Parathyroid adenoma (tissue), 2 donors: ENCODE results near the gene REPIN1.

Experiments used
- H2AFZ ChIP-seq: fragments of 300-600 bp; sonication (generic); one replicate; pipeline ENCODE4 v1.7.0; 2017; ENCODE audit warnings: antibody characterized with exemption, mild to moderate bottlenecking
- H3K27ac ChIP-seq: fragments of 300-600 bp; sonication (generic); one replicate; pipeline ENCODE4 v1.7.0; 2017
- H3K27me3 ChIP-seq: fragments of 300-600 bp; sonication (generic); one replicate; pipeline ENCODE4 v1.7.0; 2017; ENCODE audit warnings: low read length; ENCODE audit not compliant: control insufficient read depth, insufficient read depth
- H3K36me3 ChIP-seq: fragments of 300-600 bp; sonication (generic); one replicate; pipeline ENCODE4 v1.7.0; 2017; ENCODE audit warnings: low read length; ENCODE audit not compliant: control insufficient read depth, insufficient read depth
- H3K4me1 ChIP-seq: fragments of 300-600 bp; sonication (generic); one replicate; pipeline ENCODE4 v1.7.0; 2017; ENCODE audit warnings: control low read depth
- H3K4me2 ChIP-seq: fragments of 300-600 bp; sonication (generic); one replicate; pipeline ENCODE4 v1.7.0; 2017; ENCODE audit warnings: low read length
- H3K4me3 ChIP-seq: fragments of 300-600 bp; sonication (generic); one replicate; pipeline ENCODE4 v1.7.0; 2017; ENCODE audit warnings: low read depth, low read length
- H3K79me2 ChIP-seq: fragments of 300-600 bp; sonication (generic); one replicate; pipeline ENCODE4 v1.7.0; 2017; ENCODE audit warnings: control low read depth
- H3K9ac ChIP-seq: fragments of 300-600 bp; sonication (generic); one replicate; pipeline ENCODE4 v1.7.0; 2017; ENCODE audit warnings: mild to moderate bottlenecking
- H3K9me3 ChIP-seq: fragments of 300-600 bp; sonication (generic); one replicate; pipeline ENCODE4 v1.7.0; 2017; ENCODE audit warnings: low read length; ENCODE audit not compliant: control insufficient read depth
- CTCF ChIP-seq: fragments of 300-600 bp; sonication (generic); IDR thresholded peaks from one replicate; pipeline ENCODE4 v1.7.0; 2017; ENCODE audit warnings: antibody characterized with exemption, mild to moderate bottlenecking
- donor health status: primary hyperparathyroidism.

Gene REPIN1

GRCh38 chr7:150381096-150381495, 12.5 kb downstream of the REPIN1 start:
- no peaks in the 10 kb centered on the region for H3K9me3 ChIP-seq
- H3K4me3 ChIP-seq = no peak overlapping the region
- no peaks in the 10 kb centered on the region for H3K4me1 ChIP-seq
- no peak overlapping the region for H3K4me2 ChIP-seq
- no peaks in the 10 kb centered on the region for H3K36me3 ChIP-seq
- no peaks in the 10 kb centered on the region for H3K27me3 ChIP-seq
- no peak overlapping the region for H3K9ac ChIP-seq
- TF ChIP-seq CTCF = no peak
- H3K79me2 ChIP-seq = no peaks in the 10 kb centered on the region
- H2AFZ ChIP-seq = no peak overlapping the region
- H3K27ac ChIP-seq = no peak overlapping the region

- H3K27ac ChIP-seq = no peak overlapping the region
- no peak overlapping the region for H3K9ac ChIP-seq
- no peak overlapping the region for H3K4me3 ChIP-seq
- no peaks in the 10 kb centered on the region for H3K27me3 ChIP-seq
- no peaks in the 10 kb centered on the region for H3K9me3 ChIP-seq
- no peaks in the 10 kb centered on the region for H3K36me3 ChIP-seq
- H3K4me2 ChIP-seq = no peak overlapping the region
- H2AFZ ChIP-seq = no peak overlapping the region
- H3K4me1 ChIP-seq = no peaks in the 10 kb centered on the region
- no peak for TF ChIP-seq CTCF
- H3K79me2 ChIP-seq = no peaks in the 10 kb centered on the region
These were observed 13.1 kb downstream of the REPIN1 start for GRCh38 chr7:150381785-150382122.

DNA sequence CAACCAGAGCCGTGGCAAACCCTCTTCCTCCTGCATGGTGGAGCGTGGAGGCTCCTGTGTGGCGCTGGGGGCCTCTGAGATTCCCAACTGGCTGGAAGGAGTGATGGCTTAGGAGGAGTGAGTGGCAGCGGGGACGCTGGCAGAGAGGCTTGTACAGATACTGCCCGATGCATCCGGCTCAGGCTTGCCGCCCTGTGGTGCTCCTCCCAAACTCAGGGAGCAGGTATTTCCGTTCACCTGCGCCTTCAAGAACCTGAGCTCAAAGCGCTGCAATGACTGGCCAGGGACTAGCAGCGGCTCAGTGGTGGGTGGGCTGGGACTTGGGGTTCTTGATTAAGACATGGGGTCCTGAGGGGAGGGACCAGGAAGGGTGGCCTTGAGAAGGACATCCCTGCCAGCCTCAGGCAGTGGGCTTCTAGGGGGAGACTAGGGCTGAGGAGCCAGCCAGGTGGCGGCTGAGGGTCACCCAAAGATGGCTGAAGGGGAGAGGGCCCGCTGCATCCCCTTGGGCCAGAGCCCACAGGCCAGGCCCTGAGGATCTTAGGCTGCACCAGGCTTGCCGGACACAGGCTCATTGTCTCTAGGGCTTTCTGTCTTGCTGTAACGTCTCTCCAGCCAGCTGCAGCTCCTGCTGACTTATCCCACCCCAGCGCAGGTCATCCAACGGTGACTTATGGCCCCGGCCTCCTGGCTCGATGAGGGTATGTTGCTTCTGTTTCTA, 13.7 kb downstream of the REPIN1 start:
- no peak overlapping the region for H3K9ac ChIP-seq
- H3K79me2 ChIP-seq = no peaks in the 10 kb centered on the region
- no peaks in the 10 kb centered on the region for H3K27me3 ChIP-seq
- TF ChIP-seq CTCF = no peak
- H3K27ac ChIP-seq = no peak overlapping the region
- H3K4me3 ChIP-seq = no peak overlapping the region
- H3K36me3 ChIP-seq = no peaks in the 10 kb centered on the region
- H3K9me3 ChIP-seq = no peaks in the 10 kb centered on the region
- no peak overlapping the region for H2AFZ ChIP-seq
- no peak overlapping the region for H3K4me2 ChIP-seq
- no peaks in the 10 kb centered on the region for H3K4me1 ChIP-seq

- Histone ChIP-seq H3K27me3 (no peaks in the 10 kb centered on the region), H3K27ac (no peak overlapping the region), H3K4me1 (no peaks in the 10 kb centered on the region), H2AFZ (no peak overlapping the region), H3K4me2 (no peak overlapping the region), H3K79me2 (no peaks in the 10 kb centered on the region), H3K36me3 (no peaks in the 10 kb centered on the region), H3K9me3 (no peaks in the 10 kb centered on the region), H3K4me3 (no peak overlapping the region), H3K9ac (no peak overlapping the region)
- no peak for TF ChIP-seq CTCF
These were observed 14.2 kb downstream of the REPIN1 start for GRCh38 chr7:150382844-150383225.

GRCh38 chr7:150383710-150384397, 15.2 kb downstream of the REPIN1 start:
- Histone ChIP-seq H3K9me3 (no peaks in the 10 kb centered on the region), H3K79me2 (peaks cover 3% of the 10 kb centered on the region), H3K27ac (no peak overlapping the region), H3K4me1 (no peaks in the 10 kb centered on the region), H3K9ac (no peak overlapping the region), H3K27me3 (no peaks in the 10 kb centered on the region), H2AFZ (no peak overlapping the region), H3K4me2 (no peak overlapping the region), H3K4me3 (no peak overlapping the region), H3K36me3 (no peaks in the 10 kb centered on the region)
- TF ChIP-seq CTCF = no peak
